Erythroblast (primary cell): Measurements from ENCODE around the gene ITGB1.
"Not testable (repeated sequence)": the region's sequence is repeated elsewhere in the genome, so short reads cannot be mapped to it uniquely, and the experiment has no call there.

Source experiments
- GATA1 ChIP-seq: IDR thresholded peaks from 2 replicates; pipeline ENCODE4 v1.6.1; 2011; ENCODE audit warnings: low read depth, mild to moderate bottlenecking, control low read depth, low read length, moderate library complexity
- POLR2A ChIP-seq: IDR thresholded peaks from 2 replicates; pipeline ENCODE4 v1.6.1; 2011; ENCODE audit warnings: mild to moderate bottlenecking, low read length

DNA sequence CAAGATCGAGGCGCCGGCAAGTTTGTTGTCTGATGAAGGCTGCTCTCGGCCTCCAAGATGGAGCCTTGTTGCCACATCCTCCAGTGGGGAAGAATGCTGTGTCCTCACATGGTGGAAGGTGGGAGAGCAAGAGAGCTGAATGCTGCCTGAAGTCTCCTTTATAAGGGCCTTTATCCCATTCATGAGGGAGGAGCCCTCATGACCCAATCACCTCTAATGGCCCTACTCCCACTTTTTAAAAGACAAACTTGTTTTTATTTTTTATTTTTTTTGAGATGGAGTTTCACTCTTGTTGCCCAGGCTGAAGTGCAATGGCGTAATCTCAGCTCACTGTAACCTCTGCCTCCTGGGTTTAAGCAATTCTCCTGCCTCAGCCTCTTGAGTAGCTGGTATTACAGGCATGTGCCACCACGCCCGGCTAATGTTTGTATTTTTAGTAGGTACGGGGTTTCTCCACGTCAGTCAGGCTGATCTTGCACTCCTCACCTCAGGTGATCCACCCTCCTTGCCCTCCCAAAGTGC lies 40.1 kb upstream of the ITGB1 start:
- not testable (repeated sequence) for TF ChIP-seq POLR2A, GATA1
